DMS53 treated with DMSO at 0.1 percent for 48 hours (cell line): ENCODE data around the gene TMEM158.

Experiments used
- DNase-seq: peaks from one replicate; lab custom pipeline; 2025; ENCODE audit not compliant: unreplicated experiment; lab: John Stamatoyannopoulos, UW

TMEM158 gene

DNA sequence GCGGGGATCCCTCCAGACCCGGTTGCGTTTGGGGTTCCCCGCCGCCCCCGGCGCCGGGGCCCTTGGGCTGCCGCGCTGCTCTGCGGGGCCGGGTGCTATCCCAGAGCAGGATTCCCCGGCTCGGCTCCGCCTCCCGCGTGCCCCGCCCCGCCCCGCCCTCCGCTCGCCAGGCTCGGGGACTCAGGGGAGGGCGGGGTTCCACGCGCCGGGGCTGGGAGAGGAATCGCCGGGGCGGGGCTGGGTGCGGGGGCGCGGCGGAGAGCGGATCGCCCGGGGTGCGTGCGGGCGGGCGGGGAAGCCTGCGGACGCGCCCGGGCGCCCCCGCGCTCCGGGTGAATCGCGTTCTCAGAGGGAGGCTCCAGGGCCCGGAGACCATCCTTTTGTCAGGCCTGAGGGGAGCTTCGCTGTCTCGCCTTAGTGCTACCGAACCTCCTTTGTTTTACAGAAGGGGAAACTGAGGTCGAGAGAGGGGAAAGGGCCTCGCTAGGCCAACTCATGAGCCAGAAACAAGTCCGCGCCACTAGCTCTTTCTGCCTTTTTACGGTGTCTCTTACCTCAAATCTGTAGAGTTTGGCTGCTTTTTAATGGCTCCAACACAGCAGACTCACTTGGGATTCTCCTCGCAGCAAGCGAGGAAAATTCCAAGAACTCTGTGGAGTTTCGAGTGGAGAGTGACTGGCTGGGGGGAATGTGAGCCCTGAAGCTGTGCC, at the start of gene TMEM158:
Gene TMEM158 (minus strand): TSS at position 82 of the 710 bp plus-strand sequence. CDS start 260 bp downstream, outside the sequence.
- DNase-seq = no peak

DNA sequence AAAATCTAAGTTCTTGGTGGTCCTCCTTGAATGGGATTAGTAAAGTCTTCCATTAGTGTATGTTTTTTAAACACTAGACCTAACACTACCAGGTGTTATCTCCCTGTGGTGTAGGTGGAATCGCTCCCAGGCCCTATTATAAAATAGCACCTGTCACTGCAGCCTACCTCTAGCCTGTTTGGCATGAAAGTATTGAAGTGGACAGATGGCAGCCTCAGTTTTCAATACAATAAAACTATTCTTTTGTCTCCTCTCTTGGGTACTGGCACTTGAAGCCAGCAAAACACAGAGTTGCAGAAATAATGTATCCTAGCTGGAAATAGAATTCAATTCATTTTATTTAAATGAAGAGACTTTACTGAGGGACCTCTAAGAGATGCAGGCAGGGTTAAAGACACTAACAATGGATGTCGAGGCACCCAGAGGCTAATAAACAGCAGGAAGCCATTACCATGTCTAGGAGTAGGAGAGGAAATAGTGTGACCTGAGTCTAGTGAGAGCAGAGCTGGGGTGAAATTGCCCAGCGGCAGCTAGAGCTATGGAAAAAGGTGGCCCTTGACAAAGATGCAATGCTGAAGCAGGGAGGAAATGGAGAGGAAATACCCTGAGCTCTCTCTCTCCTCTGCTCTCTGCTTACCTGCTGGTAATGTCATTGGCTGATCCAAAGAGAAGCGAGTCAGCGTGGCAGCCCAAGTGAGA, 49.1 kb upstream of the TMEM158 start:
- no peak for DNase-seq

DNA sequence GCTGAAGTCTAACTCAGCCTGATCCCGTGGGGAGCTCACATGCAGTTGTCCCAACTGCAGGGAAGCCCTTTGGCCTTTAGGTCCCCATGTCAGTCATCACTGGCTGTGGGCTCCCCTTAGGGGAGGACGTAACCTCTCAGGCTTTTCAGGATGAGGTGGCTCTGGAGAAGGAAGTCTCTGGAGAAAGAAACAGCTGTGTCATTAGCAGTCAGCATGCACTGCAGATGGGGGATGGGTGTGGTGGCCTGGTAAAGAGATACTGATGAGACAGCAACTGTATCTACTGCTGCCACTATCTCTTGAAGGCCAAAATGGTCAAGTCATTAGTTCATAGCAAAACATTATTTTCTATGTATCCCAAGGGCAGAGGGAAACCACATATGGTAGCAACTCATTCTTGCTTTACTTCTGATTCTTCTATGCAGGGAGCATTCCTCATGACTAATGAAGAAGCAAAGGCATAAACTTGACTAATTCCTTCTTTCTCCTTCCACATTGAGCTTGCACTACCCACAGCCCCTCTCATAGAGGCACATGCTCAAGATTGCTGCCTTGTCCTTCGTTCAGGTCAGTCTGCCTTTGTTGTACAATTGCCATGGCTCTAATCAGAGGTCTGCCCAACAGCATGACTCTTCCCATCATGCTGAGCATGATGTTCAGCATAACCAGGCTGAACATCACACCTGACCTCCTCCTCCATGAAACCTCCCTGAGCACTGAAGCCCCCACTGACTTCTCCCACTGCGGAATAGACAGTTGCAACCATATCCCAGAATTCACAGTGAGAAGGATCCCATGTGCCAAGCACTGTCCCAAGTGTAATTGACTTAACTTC, 47.8 kb upstream of the TMEM158 start:
- DNase-seq = no peak

DNA sequence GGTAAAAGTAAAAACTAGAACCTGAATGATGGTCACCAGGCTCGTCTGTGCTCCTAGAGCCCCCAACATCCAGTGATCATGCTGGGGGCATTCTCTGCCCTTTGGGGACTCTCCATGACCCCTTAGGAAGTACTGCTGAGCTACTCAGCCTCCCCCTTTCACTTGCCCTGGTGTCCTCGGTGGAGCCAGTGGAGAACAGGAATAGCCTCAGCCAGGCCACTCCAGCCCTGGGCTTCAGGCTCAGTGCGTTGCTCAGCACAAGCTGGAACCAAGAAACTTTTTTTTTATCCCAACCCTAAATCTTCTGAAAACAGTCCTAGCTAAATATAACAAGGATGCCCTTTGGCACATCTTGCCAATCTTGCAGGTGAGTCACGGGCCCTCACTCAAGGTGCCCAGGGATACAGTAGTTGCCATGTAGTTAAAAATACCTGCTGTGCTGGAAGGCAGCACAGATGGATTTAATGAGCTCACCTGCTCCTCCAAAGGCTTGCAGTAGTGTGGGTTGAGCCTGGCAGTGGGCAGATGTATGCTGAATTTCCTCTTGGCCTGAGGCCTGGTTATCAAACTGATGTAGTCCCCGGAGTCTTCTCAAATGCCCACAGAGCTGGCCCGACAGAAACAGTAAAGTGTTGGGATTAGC, 46.9 kb upstream of the TMEM158 start:
- no peak for DNase-seq

DNA sequence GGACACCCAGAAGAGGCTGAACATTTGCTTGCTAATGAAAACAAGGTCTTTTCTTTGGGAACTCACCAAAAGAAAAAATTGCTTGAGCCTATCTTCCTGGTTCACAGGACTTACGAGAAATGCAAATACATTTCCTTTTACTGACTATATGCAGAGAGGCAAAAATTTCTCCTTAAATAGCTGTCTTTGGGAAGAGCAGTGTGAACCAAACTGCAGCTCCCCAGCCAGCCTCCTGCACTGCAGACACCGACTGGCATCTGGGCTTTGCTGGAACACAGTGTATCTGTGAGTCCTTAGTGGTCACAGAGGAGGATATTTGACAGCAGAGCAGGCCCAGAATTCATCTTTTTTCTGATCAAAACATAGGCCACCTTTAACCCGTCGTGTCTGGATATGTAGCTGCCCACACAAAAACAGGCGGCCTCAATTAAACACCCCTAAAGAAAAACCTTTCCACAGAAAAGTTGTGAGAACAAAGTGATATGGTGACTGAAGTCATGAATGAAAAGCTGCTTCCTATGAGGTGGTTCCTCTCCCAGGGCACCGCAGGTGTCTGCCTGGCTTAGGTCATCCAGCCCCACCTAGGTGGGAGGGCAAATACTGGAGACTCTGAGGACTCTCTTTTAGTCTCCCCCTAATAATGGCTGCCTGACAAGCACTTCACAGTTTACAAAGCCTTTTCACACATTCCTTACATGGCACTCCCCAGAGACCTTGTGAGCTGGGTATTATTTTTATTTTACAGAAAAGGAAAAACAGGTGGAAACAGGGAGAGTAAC, 46.1 kb upstream of the TMEM158 start:
- DNase-seq = no peak

DNA sequence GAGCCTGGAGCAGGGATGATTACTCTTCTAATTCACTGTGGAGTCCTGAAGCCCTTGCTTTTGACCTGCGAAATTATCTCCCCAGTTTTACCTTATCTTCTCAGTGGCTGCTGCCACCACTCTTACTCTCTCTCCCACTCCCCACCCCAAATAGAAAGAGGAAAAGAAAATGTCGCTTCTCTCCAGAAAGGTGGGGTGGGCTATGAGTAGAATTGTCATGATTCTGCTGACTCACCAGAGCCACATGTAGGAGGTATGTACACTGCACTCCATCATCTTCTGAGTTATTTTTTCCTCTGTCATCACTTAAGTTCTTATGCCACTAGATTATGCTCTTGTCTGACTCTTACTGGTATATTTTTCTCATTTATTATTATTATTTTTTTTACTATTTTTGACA, 43.9 kb upstream of the TMEM158 start:
- no peak for DNase-seq

DNA sequence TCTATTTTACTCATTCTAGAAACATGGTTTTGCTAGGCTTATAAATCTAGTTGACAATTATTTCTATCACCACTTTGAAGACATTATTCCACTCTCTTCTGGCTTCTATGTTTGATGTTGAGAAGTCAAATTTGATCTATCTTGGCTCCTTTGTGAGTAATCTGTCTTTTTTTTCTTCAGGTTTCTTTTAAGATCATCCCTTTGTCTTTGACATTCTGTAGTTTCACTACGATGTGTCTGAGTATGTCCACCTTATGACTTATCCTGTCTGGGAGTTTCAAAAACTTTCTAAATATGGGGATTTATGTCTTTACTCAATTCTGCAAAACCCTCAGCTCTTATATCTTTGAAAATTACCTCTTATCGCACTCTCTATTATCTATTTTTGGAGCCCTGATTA, 41.0 kb upstream of the TMEM158 start:
- no peak for DNase-seq

DNA sequence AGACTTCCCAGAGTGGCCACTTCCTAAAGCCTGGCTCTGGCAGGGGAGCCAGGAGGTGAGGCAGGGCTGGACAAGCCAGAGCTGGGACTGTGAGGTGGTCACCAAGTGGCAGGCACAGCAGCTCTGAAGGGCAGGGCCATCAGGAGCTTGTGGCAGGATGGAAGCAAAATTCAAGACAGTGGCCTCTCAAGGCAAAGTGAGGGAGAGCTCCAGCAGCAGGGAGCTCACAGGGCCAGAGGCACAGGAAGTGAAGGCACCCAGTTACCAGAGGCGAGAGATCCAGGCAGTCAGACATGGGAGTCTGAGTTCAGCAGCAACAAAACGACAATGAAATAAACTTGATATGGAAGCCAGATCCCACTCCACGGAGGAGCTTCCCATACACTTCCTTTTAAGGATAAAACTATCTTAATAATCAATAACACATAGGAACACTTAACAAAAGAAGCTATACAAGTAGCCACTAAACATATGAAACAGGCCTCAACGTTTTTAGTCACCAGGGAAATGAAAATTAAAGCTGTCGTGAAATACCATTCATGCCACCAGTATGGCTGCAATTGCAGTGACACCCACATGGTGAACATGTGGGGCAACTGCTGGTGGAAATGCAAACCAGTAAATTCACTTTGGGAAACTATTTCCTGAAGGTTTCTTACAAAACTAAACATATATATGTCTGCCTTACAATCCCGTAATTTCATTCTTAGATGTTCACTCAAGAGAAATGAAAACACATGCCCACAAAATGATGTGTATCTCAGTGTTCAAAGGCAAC, 35.4 kb upstream of the TMEM158 start:
- DNase-seq = no peak

DNA sequence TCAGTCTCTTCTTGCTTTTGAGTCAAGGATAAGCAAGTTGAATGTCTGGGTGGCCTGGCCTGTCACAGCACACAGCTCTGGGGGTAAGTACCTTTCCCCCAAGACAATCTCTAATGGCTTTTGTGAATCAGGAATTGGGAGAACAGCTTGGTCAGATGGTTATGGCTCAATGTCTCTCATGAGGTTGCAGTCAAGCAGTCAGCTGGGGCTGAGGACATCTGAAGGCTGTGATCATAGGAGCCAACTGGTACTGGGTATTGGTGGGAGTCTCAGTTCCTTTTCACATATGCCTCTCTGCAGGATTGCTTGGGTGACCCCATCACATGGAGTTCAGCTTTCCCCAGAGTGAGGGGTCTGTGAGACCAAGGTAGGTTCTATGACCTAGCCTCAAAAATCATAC, 33.0 kb upstream of the TMEM158 start:
- DNase-seq = no peak

DNA sequence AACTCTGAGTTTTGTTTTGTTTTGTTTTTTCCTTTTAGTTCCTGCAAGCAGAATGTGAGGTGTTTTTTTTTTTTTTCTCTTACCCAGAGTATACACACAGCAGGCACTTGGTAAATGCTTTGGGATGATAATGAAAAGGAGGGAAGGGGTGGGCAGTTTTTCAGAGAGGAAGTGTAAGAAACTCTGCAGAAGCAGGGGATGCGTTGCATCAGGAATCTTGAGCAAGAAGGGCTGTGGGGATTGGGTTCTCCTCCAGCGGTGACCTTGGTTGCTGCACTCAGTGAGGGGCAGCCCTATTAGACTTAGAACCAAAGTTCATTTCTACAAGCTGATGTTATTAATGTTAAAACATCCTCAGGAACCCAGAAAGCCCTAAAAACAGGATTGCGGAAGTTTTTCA, 32.2 kb upstream of the TMEM158 start:
- DNase-seq = no peak

DNA sequence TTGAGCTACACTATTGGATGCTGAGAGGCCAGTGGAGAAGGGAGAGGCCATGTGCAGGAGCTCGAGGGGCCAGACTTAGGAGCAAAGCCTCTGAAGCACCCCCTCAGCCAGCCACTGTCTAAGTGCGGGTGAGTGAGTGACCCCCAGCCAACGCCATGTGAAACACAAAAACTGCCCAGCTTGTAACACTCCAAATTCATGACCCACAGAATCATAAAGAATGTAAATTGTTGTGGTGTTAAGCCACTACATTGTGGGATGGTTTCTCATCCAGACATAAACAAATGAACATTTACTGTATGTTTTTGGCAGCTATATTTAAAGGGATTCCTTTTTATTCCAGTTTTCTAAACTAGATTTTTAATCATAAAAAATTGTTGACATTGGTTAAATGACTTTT, 27.2 kb upstream of the TMEM158 start:
- DNase-seq = no peak

DNA sequence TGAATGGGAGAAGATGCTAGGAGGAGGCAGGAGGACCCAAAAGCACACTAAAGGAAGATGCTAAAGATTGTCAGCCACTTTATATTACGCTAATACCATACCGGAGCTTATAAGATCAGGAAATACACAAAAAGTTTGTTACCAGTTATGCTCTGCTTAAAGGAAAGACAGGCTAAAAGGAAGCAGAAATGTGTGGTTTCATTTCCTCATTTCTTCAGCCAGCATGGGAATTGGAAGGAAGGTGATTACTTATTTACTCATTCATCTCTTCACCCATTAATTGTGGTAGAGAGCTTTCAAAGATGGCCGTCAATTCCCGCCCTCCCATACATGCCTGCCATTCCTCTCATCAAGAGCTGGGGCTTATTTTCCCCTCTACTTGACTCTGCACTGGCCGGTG, 26.7 kb upstream of the TMEM158 start:
- no peak for DNase-seq

DNA sequence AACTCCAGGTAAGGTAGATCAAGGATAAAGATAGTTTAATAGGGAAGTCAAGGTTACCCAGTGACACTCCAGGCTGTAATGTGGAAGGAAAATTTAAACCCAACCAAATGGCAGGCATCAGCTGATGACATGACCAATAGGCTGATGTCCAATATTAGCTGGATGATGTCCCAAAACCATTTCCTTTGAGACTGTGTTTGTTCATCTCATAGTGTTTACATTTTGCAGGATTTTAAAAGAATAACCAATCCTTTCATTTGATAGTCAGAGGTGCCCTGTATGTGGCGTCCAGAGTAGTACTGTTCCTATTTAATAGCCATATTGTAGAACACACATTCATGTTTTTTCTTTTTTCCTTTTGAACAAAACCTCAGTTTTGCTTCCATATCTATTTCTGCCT, 23.3 kb upstream of the TMEM158 start:
- no peak for DNase-seq

DNA sequence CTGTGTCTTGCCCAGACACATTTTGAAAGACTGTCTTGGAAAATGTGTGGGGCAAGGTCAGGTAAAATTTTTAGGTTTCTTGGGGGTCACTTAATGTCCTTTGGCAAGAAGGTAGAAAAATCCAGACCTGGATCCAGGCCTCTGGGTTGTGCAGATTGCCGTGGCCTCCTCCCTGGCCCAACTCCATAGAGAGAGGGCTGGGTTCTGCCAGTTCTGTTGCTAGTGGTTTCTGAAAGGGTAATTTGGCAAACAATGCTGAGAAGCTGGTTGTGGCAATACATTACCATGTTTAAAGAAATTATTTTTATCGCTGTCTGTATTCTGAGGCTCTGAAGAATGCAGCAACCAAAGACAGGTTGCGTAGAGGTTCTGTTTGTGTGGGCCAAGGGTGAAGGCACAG, 20.2 kb upstream of the TMEM158 start:
- no peak for DNase-seq

DNA sequence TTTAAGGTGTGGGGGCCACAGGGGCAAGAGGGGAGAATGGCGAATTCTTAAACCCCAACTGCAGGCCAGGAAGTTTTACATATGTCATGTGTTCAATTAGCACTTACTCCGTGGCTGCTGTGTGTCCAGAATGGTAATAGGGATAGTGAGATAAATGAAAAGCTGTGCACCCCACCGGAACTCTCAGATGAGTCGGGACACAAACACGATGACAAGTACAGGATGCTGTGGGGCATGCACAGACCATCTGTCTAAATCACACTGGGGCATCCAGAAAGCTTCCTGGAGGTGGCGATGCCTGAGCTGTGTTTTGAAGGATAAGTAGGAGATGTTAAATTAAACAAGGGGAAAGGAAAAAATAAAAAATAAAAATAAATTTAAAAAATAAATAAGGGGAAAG, 18.3 kb upstream of the TMEM158 start:
- no peak for DNase-seq

DNA sequence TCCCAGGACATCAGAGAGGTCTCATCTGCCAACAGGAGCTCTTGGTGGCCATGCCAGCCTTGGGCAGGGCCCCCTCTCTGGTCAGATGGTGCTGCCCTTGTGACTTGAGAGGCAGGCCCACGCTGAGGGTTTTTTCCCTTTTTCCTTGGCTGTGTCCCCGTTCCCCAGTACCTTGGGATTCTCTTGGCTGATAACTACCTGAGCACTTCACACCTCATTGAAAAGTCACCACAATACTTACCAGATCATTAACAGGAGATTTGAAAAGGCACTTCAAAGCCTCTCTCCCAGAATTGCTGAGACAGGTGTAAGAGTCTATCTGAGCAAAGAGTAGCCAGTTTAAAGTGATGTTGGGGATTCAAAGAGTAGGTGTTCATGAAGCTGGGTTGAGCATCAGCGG, 15.1 kb upstream of the TMEM158 start:
- DNase-seq = no peak

DNA sequence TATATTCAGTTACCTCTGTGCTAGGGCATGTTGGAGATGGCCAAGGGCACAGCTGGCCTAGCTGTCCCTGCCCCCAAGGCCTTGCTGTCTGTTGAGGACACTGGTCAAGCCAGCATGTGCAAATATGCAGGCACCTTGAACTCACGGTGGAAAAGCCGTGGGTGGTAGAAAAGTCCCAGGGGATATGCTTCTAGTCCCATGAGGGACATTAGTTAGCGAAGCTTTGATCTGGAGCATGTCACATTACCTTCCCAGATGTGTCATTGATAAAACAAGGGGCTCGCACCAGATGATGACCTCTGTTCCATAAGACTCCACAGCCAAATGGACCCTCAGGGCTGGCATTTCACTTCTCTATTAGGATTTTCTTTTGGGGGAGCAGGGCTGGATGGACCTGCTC, 14.2 kb upstream of the TMEM158 start:
- no peak for DNase-seq

DNA sequence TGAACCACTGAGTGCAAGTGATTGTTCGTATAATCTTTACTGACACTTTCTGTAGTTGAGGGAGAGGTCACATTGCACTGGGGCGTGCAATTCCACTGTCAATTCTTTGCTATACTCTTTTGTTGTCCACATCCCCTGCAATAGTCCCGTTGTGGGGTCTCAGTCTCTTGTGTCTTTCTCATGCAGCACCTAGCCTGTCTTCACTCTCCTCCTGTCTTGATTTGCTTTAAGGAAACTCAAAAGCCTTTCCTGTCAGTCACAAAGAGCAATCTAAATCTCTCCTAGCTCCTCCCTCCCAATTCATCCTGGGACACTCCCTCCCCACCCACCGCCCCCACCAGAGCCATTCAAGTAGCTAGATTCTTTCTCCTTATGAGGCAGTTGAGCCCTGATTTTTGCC, 13.2 kb upstream of the TMEM158 start:
- DNase-seq = no peak

DNA sequence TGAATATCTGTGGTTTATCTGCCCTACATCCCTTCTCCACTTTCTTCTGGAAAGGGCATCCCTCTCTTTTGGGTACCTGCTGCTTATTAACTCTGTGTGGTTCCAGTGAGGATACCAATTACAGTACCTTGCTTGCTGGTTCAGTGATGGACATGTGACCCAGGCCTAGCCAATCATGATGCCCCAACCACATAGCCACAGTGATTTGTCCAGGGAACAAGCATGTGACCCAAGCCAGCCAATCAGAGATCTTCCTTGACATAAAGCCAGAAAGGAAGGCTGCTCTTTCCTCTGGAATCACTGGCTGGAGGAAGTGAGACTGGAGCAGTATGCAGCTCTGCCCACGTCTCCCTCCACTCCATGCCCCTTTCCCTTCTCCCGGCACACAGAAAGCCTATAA, 10.9 kb upstream of the TMEM158 start:
- DNase-seq = no peak

DNA sequence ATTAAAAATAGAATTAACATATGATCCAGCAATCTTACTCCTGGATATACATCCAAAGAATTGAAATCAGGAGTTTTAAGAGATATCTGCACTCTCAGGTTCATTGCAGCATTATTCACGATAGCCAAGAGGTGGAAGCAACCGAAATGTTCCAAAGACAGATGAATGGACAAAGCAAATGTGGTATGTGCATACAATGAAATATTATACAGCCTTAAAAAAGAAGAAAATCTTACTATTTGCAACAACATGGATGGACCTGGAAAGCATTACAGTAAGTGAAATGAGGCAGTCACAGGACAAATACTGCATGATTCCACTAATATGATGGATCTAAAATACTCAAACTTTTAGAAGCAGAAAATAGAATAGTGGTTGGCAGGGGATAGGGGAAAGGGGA, 9.3 kb upstream of the TMEM158 start:
- no peak for DNase-seq
